Effector memory CD8-positive, alpha-beta T cell (primary cell): ENCODE data around the gene PODN.

Experiments
- ATAC-seq: fragments of 150-1000 bp; cut with Tn5 transposase; replicated peaks from 2 replicates; pipeline ENCODE4 v1.10.0; 2021; ENCODE audit warnings: mild to moderate bottlenecking, moderate library complexity
- DNase-seq, 3 experiments: peaks; one replicate each; pipeline ENCODE4 v3.0.0; 2021
- H3K27ac Mint-ChIP-seq, 2 donors: one replicate each; pipeline ENCODE4 v1.8.0; 2022; ENCODE audit warnings: mild to moderate bottlenecking in 2 of 2, mixed read lengths in 2 of 2, moderate library complexity in 2 of 2
- H3K27me3 Mint-ChIP-seq, 2 donors: one replicate each; pipeline ENCODE4 v1.8.0; 2022; ENCODE audit warnings: mixed read lengths in 2 of 2
- H3K36me3 Mint-ChIP-seq: one replicate; pipeline ENCODE4 v1.8.0; 2022; ENCODE audit warnings: mild to moderate bottlenecking, moderate library complexity, mixed read lengths; ENCODE audit not compliant: insufficient read depth
- H3K4me1 Mint-ChIP-seq, 2 donors: one replicate each; pipeline ENCODE4 v1.8.0; 2022; ENCODE audit warnings: low read depth in 2 of 2, mixed read lengths in 2 of 2
- H3K4me3 Mint-ChIP-seq, 2 donors: one replicate each; pipeline ENCODE4 v1.8.0; 2022; ENCODE audit warnings: mild to moderate bottlenecking in 2 of 2, mixed read lengths in 2 of 2, moderate library complexity in 2 of 2
- H3K9me3 Mint-ChIP-seq, 2 donors: one replicate each; pipeline ENCODE4 v1.8.0; 2022; ENCODE audit warnings: mixed read lengths in 2 of 2
- total RNA-seq, 9 experiments: gene quantifications; one replicate each; lab custom pipeline; 2026; lab: John Stamatoyannopoulos, UW

The PODN gene, protein sequence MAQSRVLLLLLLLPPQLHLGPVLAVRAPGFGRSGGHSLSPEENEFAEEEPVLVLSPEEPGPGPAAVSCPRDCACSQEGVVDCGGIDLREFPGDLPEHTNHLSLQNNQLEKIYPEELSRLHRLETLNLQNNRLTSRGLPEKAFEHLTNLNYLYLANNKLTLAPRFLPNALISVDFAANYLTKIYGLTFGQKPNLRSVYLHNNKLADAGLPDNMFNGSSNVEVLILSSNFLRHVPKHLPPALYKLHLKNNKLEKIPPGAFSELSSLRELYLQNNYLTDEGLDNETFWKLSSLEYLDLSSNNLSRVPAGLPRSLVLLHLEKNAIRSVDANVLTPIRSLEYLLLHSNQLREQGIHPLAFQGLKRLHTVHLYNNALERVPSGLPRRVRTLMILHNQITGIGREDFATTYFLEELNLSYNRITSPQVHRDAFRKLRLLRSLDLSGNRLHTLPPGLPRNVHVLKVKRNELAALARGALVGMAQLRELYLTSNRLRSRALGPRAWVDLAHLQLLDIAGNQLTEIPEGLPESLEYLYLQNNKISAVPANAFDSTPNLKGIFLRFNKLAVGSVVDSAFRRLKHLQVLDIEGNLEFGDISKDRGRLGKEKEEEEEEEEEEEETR
- total RNA-seq: 0 to 4.7 (median 0.03) reads per million in 9 experiments

DNA sequence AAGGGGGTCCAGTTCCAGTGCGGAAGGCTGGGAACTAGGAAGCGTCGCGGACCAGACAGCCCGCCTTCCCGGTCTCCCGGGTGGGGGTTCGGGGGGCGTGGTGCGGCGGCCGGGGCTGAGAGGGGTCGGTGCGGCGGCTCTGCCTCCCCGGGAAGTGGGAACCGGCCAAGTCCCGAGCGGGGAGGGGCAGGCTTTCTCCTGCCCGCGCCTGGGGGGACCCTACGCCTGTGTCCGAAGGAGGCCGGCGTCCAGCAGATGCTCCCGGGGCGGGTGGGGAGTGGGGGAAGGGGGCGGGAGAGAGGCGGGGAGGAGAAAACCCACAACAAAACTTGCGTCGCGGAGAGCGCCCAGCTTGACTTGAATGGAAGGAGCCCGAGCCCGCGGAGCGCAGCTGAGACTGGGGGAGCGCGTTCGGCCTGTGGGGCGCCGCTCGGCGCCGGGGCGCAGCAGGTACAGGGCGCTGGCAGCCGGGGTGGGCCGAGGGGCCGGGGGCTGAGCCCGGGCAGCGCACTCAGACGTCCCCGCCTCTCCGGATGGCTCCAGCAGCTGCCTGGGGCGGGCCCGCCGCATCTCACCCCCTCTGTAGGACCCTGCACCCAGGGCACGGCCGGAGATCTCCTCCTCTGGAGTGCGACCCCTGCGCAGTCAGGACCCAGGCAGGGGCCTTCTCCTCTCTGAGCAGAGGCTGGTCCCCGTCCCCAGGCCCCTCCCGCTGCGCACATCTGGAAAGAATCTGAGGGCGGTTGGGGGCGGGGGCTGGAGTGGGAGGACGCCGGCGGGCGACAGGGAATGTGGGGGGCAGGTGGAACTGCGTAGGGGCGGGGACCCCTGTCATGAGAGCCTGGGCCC is at the start of gene PODN:
TSS of gene PODN (plus strand) at position 355 of the 849 bp plus-strand sequence. CDS start 7,643 bp downstream, outside the sequence.
- Mint-ChIP-seq H3K4me3 (peak within 1 kb of the TSS; percentile 73 to 74), H3K27me3 (peaks cover 13 to 48% of the 10 kb centered on the region in 2 donors), H3K4me1 (peaks cover 4 to 7% of the 10 kb centered on the region in 2 donors), H3K36me3 (no peaks in the 10 kb centered on the region), H3K9me3 (no peaks in the 10 kb centered on the region), H3K27ac (peak within 1 kb of the TSS in 1 of 2 donors; percentile 59)
- ATAC-seq: peak; percentile 59
- no peak for DNase-seq

DNA sequence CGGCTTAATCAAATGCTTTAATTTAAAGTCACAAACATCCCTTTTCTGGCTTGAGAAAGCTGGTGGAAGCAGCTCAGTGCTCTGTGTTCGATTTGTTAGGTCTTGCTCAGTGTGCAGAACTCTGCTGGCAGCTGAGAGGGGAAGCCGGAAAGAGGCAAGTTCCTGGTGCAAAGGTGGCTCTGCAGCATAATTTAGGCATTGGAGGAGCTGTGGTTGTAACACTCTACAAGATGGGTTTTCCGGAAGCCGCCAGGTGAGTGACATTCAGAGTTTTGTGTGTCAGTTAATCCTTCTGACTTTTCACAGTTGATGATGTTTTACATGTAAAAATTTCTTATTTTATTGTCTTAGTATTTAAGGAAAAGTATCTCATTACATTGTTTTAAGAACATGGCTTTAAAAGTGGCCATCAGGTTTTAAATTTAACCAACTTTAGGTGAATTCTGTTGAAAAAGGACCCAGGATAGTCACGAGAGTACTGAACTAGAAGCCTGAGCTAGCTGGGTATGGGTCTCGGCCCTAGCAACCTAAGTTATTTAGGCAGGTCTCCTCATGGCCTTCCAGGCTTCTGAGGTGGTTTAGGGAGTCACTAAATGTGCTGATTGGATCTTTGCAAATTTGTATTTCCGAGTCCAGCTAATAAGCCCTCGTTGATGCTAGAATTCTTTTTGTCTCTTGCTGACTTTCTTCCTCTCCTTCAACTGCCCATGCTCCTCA is 47.1 kb upstream of the PODN start:
- Mint-ChIP-seq H3K4me3 (peak overlapping the region; percentile 73 to 85), H3K27ac (peak overlapping the region; percentile 44 to 79), H3K4me1 (peaks cover 23 to 29% of the 10 kb centered on the region in 2 donors), H3K27me3 (no peaks in the 10 kb centered on the region), H3K9me3 (no peaks in the 10 kb centered on the region), H3K36me3 (peaks cover 4% of the 10 kb centered on the region)
- ATAC-seq: peak; percentile 100
- peak; percentile 76 to 78 (median 77) for DNase-seq

DNA sequence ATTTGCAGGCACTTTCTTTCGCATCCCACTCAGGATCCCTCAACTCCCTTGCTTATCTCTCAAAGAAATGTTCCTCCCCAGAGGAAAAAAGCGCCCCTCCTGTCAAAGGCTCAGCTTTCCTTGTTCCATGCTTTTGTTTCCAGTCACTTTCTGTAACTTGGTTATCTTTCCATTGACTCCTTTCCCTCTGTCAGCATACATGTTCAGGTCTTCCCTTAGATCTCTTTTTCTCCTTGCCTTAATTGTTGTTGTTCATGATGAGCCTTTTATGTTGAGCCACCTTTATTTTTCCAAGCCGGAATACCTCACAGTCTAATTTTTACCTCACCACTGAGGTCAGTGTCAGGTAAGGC is 46.5 kb upstream of the PODN start:
- peaks cover 4% of the 10 kb centered on the region for H3K36me3 Mint-ChIP-seq
- H3K4me3 Mint-ChIP-seq: peak overlapping the region; percentile 73 to 85
- no peaks in the 10 kb centered on the region for H3K9me3 Mint-ChIP-seq
- no peaks in the 10 kb centered on the region for H3K27me3 Mint-ChIP-seq
- DNase-seq (no peak), ATAC-seq (no peak)
- H3K4me1 Mint-ChIP-seq: peaks cover 23 to 29% of the 10 kb centered on the region in 2 donors
- H3K27ac Mint-ChIP-seq: peak overlapping the region; percentile 44 to 79

DNA sequence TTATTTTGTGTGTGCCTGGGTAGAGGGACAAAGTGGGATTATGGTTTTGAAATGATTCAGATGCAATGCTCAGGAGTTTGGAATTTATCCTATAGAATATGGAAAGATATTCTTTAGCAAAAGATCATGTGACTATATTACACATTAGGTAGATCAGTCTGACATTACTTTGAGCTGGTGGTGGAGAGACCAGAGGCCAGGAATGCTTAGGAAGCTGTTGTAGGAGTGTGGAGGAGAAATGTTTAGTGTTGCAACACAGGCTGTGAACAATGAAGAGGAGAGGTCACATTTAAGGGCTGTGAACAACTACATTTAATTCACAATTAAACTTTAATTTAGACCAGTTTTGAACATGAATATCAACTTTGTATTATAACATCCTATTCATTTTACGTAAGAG is 45.3 kb upstream of the PODN start:
- DNase-seq (no peak), ATAC-seq (no peak)
- Mint-ChIP-seq H3K4me1 (peaks cover 23 to 33% of the 10 kb centered on the region in 2 donors), H3K9me3 (no peaks in the 10 kb centered on the region), H3K27ac (no peak overlapping the region), H3K36me3 (peaks cover 4% of the 10 kb centered on the region), H3K4me3 (peak overlapping the region in 1 of 2 donors; percentile 85), H3K27me3 (no peaks in the 10 kb centered on the region)

DNA sequence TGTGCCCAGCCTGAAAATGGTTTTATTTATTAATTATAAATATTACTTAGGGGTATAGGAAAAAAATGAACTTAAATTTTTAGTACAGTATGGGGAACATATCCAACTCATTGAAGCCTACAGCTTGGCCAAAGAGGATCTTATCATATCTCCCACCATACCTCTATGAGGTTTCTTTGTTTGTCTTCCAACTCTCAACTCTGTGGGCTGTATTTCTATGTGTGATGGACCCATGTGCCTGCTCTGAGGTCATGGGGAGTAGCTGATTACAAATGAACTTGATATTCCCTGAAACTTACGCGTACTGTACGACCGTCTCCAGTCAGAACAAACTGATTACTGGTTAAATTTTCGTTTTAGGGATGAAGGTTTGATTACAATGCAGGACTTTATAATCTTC is 41.4 kb upstream of the PODN start:
- H3K27ac Mint-ChIP-seq: no peak overlapping the region

DNA sequence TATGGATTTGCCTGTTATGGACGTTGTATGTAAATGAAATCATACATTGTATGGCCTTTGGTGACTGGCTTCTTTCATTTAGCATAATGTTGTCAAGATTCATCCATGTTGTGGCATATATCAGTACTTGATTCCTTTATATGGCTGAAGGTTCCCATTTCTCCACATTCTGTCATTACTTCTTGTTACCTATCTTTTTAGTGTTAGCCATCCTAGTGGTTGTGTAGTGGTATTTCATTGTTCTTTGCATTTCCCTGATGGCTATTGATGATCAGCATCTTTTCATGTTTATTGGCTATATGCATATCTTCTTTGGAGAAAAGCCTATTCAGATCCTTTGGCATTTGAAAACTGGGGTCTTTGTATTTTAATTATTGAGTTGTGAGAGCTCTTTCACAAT is 39.8 kb upstream of the PODN start:
- Mint-ChIP-seq H3K9me3 (no peaks in the 10 kb centered on the region), H3K4me1 (peaks cover 8 to 23% of the 10 kb centered on the region in 2 donors), H3K27me3 (no peaks in the 10 kb centered on the region), H3K4me3 (no peak overlapping the region), H3K27ac (no peak overlapping the region), H3K36me3 (peaks cover 4% of the 10 kb centered on the region)
- DNase-seq: no peak
- no peak for ATAC-seq

More for the DNA sequence above, 41.4 kb upstream of the PODN start:
- no peak overlapping the region for H3K4me3 Mint-ChIP-seq
- no peak for ATAC-seq
- H3K27me3 Mint-ChIP-seq: no peaks in the 10 kb centered on the region
- H3K9me3 Mint-ChIP-seq: no peaks in the 10 kb centered on the region
- no peak for DNase-seq
- H3K4me1 Mint-ChIP-seq: peaks cover 20 to 36% of the 10 kb centered on the region in 2 donors
- H3K36me3 Mint-ChIP-seq: peaks cover 4% of the 10 kb centered on the region

DNA sequence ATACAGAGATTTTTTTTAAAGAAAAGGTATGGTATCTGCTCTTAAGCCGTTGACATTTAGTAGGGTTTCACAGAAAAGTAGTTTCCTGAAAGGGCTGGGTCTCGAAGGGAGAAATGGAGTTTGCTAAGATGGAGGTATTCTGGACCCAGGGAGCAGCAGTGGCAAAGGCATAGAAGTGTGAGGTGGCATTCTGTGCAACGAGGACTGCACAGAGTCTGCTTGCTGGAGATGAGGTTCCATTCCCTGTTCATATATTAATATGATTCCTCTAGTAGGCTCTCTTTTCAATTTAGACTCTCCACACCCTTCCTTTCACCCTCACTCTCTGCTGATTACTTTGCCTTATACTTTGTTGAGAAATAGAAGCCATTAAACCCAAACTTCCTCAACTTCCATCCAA is 38.5 kb upstream of the PODN start:
- H3K27me3 Mint-ChIP-seq: no peaks in the 10 kb centered on the region

DNA sequence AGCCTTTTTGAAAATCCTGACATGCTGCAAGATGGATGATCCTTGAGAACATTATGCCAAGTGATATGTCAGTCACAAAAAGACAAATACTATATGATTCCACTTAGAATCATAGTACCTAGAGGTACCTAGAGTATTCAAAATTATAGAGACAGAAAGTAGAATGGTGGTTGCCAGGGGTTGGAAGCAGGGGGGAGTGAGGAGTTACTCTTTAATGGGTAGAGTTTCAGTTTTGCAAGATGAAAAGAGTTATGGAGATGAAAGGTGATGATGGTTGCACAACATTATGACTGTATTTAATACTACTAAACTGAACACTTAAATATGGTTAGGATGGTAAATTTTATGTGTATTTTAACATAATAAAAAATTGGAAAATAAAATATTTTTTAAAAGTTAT is 37.9 kb upstream of the PODN start:
- Mint-ChIP-seq H3K36me3 (peaks cover 14% of the 10 kb centered on the region), H3K27me3 (no peaks in the 10 kb centered on the region), H3K4me3 (no peak overlapping the region), H3K27ac (no peak overlapping the region), H3K9me3 (no peaks in the 10 kb centered on the region), H3K4me1 (peaks cover 4 to 16% of the 10 kb centered on the region in 2 donors)
- ATAC-seq: no peak
- no peak for DNase-seq

More for the DNA sequence above, 38.5 kb upstream of the PODN start:
- peak overlapping the region in 1 of 2 donors; percentile 67 for H3K27ac Mint-ChIP-seq
- peaks cover 8% of the 10 kb centered on the region for H3K36me3 Mint-ChIP-seq
- H3K4me1 Mint-ChIP-seq: peaks cover 6 to 19% of the 10 kb centered on the region in 2 donors
- ATAC-seq (no peak), DNase-seq (no peak)
- no peaks in the 10 kb centered on the region for H3K9me3 Mint-ChIP-seq
- H3K4me3 Mint-ChIP-seq: no peak overlapping the region

DNA sequence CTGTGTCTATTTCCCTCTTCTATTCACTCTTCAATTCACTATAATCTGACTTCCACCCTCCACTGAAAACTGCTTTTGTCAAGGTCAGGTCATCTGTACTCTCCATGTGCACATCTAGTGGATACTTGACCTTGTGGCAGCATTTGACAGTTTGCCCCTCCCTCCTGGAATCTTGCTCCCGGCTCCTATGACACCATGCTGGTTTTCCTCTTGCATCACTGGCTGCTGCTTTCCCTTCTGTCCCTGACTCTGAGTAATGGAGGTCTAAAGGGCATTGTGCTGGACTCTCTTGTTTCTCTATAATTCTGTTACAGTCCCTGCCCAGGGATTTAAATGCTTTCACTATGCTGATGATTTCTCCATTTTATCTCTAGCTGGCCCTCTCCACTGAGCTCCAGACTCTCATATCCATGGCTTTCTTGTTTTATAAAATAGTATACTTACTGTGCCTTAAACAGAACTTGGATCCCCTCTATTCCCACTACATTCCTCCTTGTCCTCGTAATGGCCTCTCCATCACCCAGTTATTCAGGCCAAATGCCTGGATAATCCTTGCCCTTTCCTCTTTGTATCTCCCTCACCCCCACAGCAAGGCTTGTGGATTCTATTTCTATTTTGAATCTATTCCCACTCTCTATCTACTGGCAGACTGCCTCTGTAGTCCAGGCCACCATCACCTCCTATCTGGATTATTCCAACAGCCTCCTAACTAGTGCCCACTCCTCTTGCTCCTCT is 36.8 kb upstream of the PODN start:
- ATAC-seq (no peak), DNase-seq (no peak)
- Mint-ChIP-seq H3K9me3 (no peaks in the 10 kb centered on the region), H3K4me3 (no peak overlapping the region), H3K4me1 (peaks cover 2 to 16% of the 10 kb centered on the region in 2 donors), H3K36me3 (peaks cover 22% of the 10 kb centered on the region), H3K27ac (no peak overlapping the region), H3K27me3 (no peaks in the 10 kb centered on the region)

DNA sequence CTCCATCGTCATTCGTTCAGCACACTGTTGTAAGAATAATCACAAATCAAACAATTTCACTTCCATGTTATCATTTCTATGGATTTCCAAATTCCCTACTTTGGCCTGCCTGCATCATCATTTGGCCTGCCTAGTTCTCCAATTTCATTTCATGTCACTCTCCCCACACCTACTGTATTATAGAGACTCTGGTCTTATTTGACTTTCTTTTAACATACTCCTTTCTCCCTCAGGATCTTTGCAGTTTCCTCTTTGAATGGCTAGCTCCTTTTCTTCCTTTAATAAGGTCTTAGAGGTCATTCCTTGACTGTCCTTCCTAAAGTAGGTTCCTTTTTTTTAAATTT is 36.3 kb upstream of the PODN start:
- no peak for DNase-seq
- Mint-ChIP-seq H3K27me3 (no peaks in the 10 kb centered on the region), H3K4me3 (no peak overlapping the region), H3K27ac (no peak overlapping the region), H3K9me3 (no peaks in the 10 kb centered on the region), H3K36me3 (peaks cover 22% of the 10 kb centered on the region), H3K4me1 (peaks cover 2 to 13% of the 10 kb centered on the region in 2 donors)
- ATAC-seq: no peak

DNA sequence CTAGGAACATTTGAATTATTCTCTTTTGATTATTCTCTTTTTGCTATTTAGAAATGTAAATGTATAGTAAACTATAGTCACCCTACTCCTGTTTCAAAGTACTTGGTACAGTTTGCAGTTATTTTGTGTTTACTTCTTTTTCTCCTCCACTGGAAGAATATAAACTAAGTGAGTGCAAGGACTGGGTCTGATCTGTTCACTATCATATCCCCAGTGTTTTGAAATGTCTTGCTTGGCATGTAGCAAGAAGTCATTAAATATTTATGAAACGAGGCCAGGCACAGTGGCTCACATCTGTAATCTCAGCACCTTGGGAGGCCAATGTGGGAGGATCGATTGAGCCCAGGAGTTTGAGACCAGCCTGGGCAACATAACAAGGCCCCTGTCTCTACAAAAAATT is 35.8 kb upstream of the PODN start:
- Mint-ChIP-seq H3K27ac (no peak overlapping the region), H3K9me3 (no peaks in the 10 kb centered on the region), H3K4me3 (no peak overlapping the region), H3K27me3 (no peaks in the 10 kb centered on the region), H3K4me1 (peaks cover 3 to 14% of the 10 kb centered on the region in 2 donors), H3K36me3 (peaks cover 22% of the 10 kb centered on the region)
- no peak for DNase-seq
- ATAC-seq: no peak

DNA sequence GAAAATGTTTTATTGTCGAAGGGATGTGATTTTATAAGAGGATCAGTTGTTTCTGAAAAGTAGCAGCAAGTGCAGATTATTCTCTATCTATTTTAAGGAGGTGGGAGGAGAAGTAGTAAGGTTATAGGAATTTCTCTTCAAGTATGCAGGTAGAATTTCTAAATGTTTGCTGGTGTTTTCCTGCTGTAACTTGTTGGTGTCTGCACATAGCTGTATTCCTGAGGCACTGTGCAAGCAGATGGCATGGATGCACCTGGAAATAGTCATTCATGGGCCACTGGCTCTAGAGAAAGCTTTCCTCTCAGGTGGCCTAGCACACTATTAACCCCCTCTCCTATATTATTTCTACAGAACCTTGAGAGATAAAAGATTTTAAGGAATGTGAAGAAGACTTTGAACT is 30.3 kb upstream of the PODN start:
- Mint-ChIP-seq H3K9me3 (no peaks in the 10 kb centered on the region), H3K4me3 (no peak overlapping the region), H3K36me3 (peaks cover 43% of the 10 kb centered on the region), H3K4me1 (peaks cover 4 to 17% of the 10 kb centered on the region in 2 donors), H3K27ac (peak overlapping the region in 1 of 2 donors; percentile 24), H3K27me3 (no peaks in the 10 kb centered on the region)
- no peak for ATAC-seq
- DNase-seq: no peak
